HCT116 (cell line): ENCODE measurements around the gene VASN.

Experiments used
- CBX3 ChIP-seq: IDR thresholded peaks from 2 replicates; pipeline ENCODE4 v1.6.1; 2012; ENCODE audit warnings: low read depth
- CEBPB ChIP-seq: IDR thresholded peaks from 2 replicates; pipeline ENCODE4 v1.6.1; 2012; ENCODE audit warnings: low read depth
- CTCF ChIP-seq, 3 experiments: fragments of 200-600 bp in 1 of 3; sonication (generic) in 1 of 3; IDR thresholded peaks in 2 of 3; conservative IDR thresholded peaks in 1 of 3; 2 replicates each; pipeline ENCODE4 v1.5.1; 2012 to 2017; ENCODE audit warnings: low read depth in 2 of 3, low read length in 2 of 3, antibody characterized with exemption in 1 of 3, borderline replicate concordance in 1 of 3, control low read depth in 1 of 3, mild to moderate bottlenecking in 1 of 3, mixed read lengths in 1 of 3, mixed run types in 1 of 3, moderate library complexity in 1 of 3; ENCODE audit not compliant: insufficient read depth in 1 of 3
- EGR1 ChIP-seq: IDR thresholded peaks from 2 replicates; pipeline ENCODE4 v1.6.1; 2012; ENCODE audit warnings: low read depth
- JUND ChIP-seq: IDR thresholded peaks from 2 replicates; pipeline ENCODE4 v1.6.1; 2012
- MAX ChIP-seq: IDR thresholded peaks from 2 replicates; pipeline ENCODE4 v1.6.1; 2012
- POLR2A ChIP-seq: IDR thresholded peaks from 2 replicates; pipeline ENCODE4 v1.7.0; 2011; ENCODE audit warnings: borderline replicate concordance; ENCODE audit not compliant: insufficient read depth, insufficient read length; ENCODE audit errors: extremely low read depth
- POLR2AphosphoS5 ChIP-seq: IDR thresholded peaks from 2 replicates; pipeline ENCODE4 v1.6.1; 2011; ENCODE audit warnings: mild to moderate bottlenecking, low read depth, low read length, moderate library complexity
- RAD21 ChIP-seq: IDR thresholded peaks from 2 replicates; pipeline ENCODE4 v1.6.1; 2012; ENCODE audit warnings: low read depth, mild to moderate bottlenecking
- REST ChIP-seq: IDR thresholded peaks from 2 replicates; pipeline ENCODE4 v1.6.1; 2012; ENCODE audit warnings: low read depth
- SIN3A ChIP-seq: IDR thresholded peaks from 2 replicates; pipeline ENCODE4 v1.6.1; 2012; ENCODE audit warnings: low read depth
- SP1 ChIP-seq: IDR thresholded peaks from 2 replicates; pipeline ENCODE4 v1.6.1; 2012; ENCODE audit warnings: low read depth
- ZNF274 ChIP-seq: fragments of 200-500 bp; sonication (Bioruptor generic); IDR thresholded peaks from 2 replicates; pipeline ENCODE4 v1.6.1; 2014; ENCODE audit warnings: mild to moderate bottlenecking, low read depth, low read length, inconsistent platforms

- TF ChIP-seq SIN3A (no peak), POLR2A (no peak), CEBPB (no peak), MAX (no peak), REST (no peak), CTCF (IDR thresholded peaks at IDR 0.05 in 2 of 3, conservative IDR thresholded peaks at IDR 0.05 in 1 of 3; ENCODE audit: borderline replicate concordance in 1 of 3, insufficient read depth in 1 of 3, low read depth in 2 of 3, low read length in 2 of 3) (no peak), CBX3 (no peak), SP1 (no peak), JUND (no peak), EGR1 (no peak), ZNF274 (no peak), POLR2AphosphoS5 (no peak), RAD21 (no peak)
These were observed 5.4 kb downstream of the VASN start for GRCh38 chr16:4376893-4377572.
